22Rv1 (cell line): ENCODE data around the gene STARD3.

ENCODE experiments used
- ZFX ChIP-seq: fragments of 450-650 bp; IDR thresholded peaks from 2 replicates; pipeline ENCODE4 v1.6.1; 2017; ENCODE audit warnings: antibody characterized with exemption, borderline replicate concordance
- TF ChIP-seq, protein P1 (sequence below): fragments of 450-650 bp; IDR thresholded peaks from 2 replicates; pipeline ENCODE4 v1.5.1; 2017; ENCODE audit warnings: mild to moderate bottlenecking

DNA sequence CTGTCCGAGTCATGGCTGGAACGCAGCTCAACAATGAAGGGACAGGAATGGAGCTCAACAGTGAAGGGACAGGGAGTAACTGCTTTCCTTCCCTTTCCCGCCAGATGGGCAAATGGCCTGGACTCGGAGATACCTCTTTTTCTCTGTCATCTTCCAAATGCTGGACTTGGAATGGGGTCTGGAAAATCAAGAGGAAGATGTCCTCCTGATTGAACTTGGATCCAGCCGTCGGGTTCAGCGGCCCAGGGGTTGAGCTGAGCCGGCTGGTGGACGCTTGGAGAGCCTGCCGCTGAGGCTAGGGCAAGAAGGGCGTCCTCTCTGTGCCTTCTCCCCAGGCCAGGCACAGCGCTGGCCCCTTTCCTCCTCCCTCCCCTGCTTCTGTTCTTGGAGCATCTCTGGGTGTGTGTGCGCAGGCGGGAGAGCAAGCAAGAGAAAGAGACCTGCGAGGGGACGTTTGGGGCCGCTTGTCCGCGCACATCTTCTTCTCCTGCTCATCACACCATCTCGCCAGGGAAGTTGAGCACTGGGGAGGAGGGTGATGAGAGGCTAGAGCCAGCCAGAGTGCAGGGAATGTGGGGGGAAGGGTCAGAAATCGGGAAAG is 35.8 kb upstream of the STARD3 start:
- TF ChIP-seq, protein P1, sequence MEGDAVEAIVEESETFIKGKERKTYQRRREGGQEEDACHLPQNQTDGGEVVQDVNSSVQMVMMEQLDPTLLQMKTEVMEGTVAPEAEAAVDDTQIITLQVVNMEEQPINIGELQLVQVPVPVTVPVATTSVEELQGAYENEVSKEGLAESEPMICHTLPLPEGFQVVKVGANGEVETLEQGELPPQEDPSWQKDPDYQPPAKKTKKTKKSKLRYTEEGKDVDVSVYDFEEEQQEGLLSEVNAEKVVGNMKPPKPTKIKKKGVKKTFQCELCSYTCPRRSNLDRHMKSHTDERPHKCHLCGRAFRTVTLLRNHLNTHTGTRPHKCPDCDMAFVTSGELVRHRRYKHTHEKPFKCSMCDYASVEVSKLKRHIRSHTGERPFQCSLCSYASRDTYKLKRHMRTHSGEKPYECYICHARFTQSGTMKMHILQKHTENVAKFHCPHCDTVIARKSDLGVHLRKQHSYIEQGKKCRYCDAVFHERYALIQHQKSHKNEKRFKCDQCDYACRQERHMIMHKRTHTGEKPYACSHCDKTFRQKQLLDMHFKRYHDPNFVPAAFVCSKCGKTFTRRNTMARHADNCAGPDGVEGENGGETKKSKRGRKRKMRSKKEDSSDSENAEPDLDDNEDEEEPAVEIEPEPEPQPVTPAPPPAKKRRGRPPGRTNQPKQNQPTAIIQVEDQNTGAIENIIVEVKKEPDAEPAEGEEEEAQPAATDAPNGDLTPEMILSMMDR: no peak
- no peak for TF ChIP-seq ZFX
